ENCODE measurements around the gene RNF215. TPM values are rescaled to one million over a fixed set of nuclear protein-coding genes. Genes with fewer than 3 reads are reported as not detected.

The RNF215 gene
- total and polyA plus RNA-seq, 2 donors (not counting 3 experiments of a cell fraction or from before 2014, with no cell fraction given): 16.7 to 26.9 TPM

DNA sequence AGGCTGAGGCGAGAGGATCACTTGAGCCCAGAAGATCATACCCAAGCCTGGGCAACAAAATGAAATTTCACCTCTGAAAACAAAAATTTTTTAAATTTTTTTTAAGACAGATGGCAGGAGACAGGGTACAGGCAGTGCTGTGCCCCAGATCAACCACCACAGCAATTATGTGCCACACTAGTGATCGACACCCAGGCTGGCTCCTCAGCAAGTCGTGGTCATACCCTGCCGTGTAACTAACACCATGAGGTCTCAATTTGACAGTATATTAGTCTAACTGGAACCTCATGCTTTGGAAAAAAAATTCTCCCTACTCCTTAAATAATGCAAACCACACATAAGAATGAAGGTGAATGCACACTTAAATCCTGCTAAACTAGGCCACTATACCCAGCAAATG is 38.8 kb downstream of the RNF215 start:
- no peak overlapping the region for H3K4me3 ChIP-seq (replicated peaks in 1 of 3; ENCODE audit: insufficient read depth in 1 of 3, low read depth in 1 of 3, low read length in 3 of 3)
- no peaks in the 10 kb centered on the region for H3K9me3 ChIP-seq (replicated peaks; ENCODE audit: control insufficient read depth, insufficient read depth, low read length)
- no peaks in the 10 kb centered on the region for H3K4me1 ChIP-seq (ENCODE audit: control insufficient read depth, extremely low read depth, insufficient read depth, low read length)
- no peaks in the 10 kb centered on the region for H3K9me1 ChIP-seq (replicated peaks; ENCODE audit: control insufficient read depth, extremely low read depth, insufficient read depth, low read length)
- no peak overlapping the region for H3K27ac ChIP-seq (ENCODE audit: insufficient read depth, low read depth, low read length)
- H3K36me3 ChIP-seq (ENCODE audit: control insufficient read depth in 2 of 2, extremely low read depth in 1 of 2, insufficient read depth in 2 of 2, low read length in 2 of 2): peaks cover 41 to 52% of the 10 kb centered on the region in 2 experiments
- ChIA-PET CTCF (no interaction called here), POLR2A (no interaction called here)
- peaks cover 43% of the 10 kb centered on the region for H3K79me2 ChIP-seq (ENCODE audit: control insufficient read depth, insufficient read depth, low read length)
- no TSS peak for BruUV-seq (replicated peaks)
- dilution Hi-C loops (cut with MboI; ENCODE audit: extremely low pct_ligation_motif_present, low sequenced_read_pairs): no loop called here
- FAIRE-seq: no peak
- no peak for TF ChIP-seq JUN (IDR thresholded peaks at IDR 0.05; ENCODE audit: borderline replicate concordance, insufficient read depth, insufficient read length, low read depth)
- no peak for TF ChIP-seq POLR2AphosphoS5 (IDR thresholded peaks at IDR 0.05; ENCODE audit: insufficient read depth, low read depth, low read length)
- TF ChIP-seq GATA2 (IDR thresholded peaks at IDR 0.05; ENCODE audit: insufficient read depth, insufficient read length, low read depth, low read length): no peak
- TF ChIP-seq, protein P1, sequence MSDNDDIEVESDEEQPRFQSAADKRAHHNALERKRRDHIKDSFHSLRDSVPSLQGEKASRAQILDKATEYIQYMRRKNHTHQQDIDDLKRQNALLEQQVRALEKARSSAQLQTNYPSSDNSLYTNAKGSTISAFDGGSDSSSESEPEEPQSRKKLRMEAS (IDR thresholded peaks at IDR 0.05; ENCODE audit: insufficient read depth, insufficient read length): no peak
- TF ChIP-seq POLR2A (IDR thresholded peaks at IDR 0.05; ENCODE audit: low read depth, low read length): no peak
- H4K20me1 ChIP-seq (replicated peaks; ENCODE audit: control insufficient read depth, extremely low read depth, insufficient read depth, low read length): peaks cover 2% of the 10 kb centered on the region
- no peak overlapping the region for H2AFZ ChIP-seq (ENCODE audit: low read depth, low read length)
- intact Hi-C loops (cut with micrococcal nuclease): no loop called here
- no peaks in the 10 kb centered on the region for H3K27me3 ChIP-seq (ENCODE audit: control insufficient read depth in 2 of 2, insufficient read depth in 2 of 2, low read length in 2 of 2)
- no peak for DNase-seq (ENCODE audit: low read depth, low spot score)
- no peak overlapping the region for H3K4me2 ChIP-seq (ENCODE audit: insufficient read depth, low read length)
- no peak overlapping the region for H3K9ac ChIP-seq (replicated peaks; ENCODE audit: extremely low read depth, insufficient read depth, low read length)

DNA sequence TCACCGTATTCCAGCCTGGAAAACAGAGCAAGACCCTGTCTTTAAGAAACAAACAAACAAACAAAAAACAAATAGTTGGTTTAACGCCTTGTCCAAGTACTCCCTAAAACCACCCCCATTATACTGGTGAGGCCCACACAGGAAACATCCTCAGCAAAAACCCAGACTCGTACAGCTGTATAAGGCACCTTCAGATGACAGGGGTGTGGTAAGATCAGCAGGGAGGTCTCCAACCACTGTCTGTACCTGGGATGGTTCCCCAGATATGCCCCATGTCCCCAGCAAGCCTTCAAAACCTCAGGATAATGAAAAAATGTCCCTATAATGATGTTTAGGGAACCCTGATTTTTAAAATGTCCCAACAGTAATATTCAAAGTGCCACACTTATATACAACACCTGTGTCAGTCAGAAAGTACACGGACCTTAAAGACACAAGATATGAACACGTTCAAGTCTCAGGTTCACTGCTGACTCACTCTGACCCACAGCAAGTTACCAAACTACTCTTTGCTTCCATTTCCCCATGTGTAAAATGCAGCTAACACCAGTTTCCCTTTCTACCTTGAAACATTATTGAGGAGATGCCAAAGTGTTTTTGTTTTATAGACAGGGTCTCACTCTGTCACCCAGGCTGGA is 39.8 kb downstream of the RNF215 start:
- Histone ChIP-seq H3K36me3 (ENCODE audit: control insufficient read depth in 2 of 2, extremely low read depth in 1 of 2, insufficient read depth in 2 of 2, low read length in 2 of 2) (peaks cover 43 to 58% of the 10 kb centered on the region in 2 experiments), H3K4me1 (ENCODE audit: control insufficient read depth, extremely low read depth, insufficient read depth, low read length) (no peaks in the 10 kb centered on the region), H3K4me2 (ENCODE audit: insufficient read depth, low read length) (no peak overlapping the region), H3K4me3 (replicated peaks in 1 of 3; ENCODE audit: insufficient read depth in 1 of 3, low read depth in 1 of 3, low read length in 3 of 3) (no peak overlapping the region), H3K9me1 (replicated peaks; ENCODE audit: control insufficient read depth, extremely low read depth, insufficient read depth, low read length) (no peaks in the 10 kb centered on the region), H3K27ac (ENCODE audit: insufficient read depth, low read depth, low read length) (no peak overlapping the region), H3K79me2 (ENCODE audit: control insufficient read depth, insufficient read depth, low read length) (peaks cover 36% of the 10 kb centered on the region), H3K27me3 (ENCODE audit: control insufficient read depth in 2 of 2, insufficient read depth in 2 of 2, low read length in 2 of 2) (no peaks in the 10 kb centered on the region), H3K9me3 (replicated peaks; ENCODE audit: control insufficient read depth, insufficient read depth, low read length) (no peaks in the 10 kb centered on the region), H3K9ac (replicated peaks; ENCODE audit: extremely low read depth, insufficient read depth, low read length) (no peak overlapping the region), H2AFZ (ENCODE audit: low read depth, low read length) (no peak overlapping the region), H4K20me1 (replicated peaks; ENCODE audit: control insufficient read depth, extremely low read depth, insufficient read depth, low read length) (peaks cover 2% of the 10 kb centered on the region)
- no peak for DNase-seq (ENCODE audit: low read depth, low spot score)
- dilution Hi-C loops (cut with MboI; ENCODE audit: extremely low pct_ligation_motif_present, low sequenced_read_pairs) (no loop called here), intact Hi-C loops (cut with micrococcal nuclease) (no loop called here)
- TF ChIP-seq MYC (IDR thresholded peaks at IDR 0.05; ENCODE audit: low read depth, low read length) (no peak), FOS (IDR thresholded peaks at IDR 0.05; ENCODE audit: borderline replicate concordance, insufficient read depth, low read length) (no peak), POLR2A (IDR thresholded peaks at IDR 0.05; ENCODE audit: low read depth, low read length) (no peak), JUN (IDR thresholded peaks at IDR 0.05; ENCODE audit: borderline replicate concordance, insufficient read depth, insufficient read length, low read depth) (no peak), EZH2 (IDR thresholded peaks at IDR 0.05; ENCODE audit: borderline replicate concordance, low read depth, low read length, severe bottlenecking) (no peak), GATA2 (IDR thresholded peaks at IDR 0.05; ENCODE audit: insufficient read depth, insufficient read length, low read depth, low read length) (no peak), POLR2AphosphoS5 (IDR thresholded peaks at IDR 0.05; ENCODE audit: insufficient read depth, low read depth, low read length) (no peak)
- TF ChIP-seq, protein P2, sequence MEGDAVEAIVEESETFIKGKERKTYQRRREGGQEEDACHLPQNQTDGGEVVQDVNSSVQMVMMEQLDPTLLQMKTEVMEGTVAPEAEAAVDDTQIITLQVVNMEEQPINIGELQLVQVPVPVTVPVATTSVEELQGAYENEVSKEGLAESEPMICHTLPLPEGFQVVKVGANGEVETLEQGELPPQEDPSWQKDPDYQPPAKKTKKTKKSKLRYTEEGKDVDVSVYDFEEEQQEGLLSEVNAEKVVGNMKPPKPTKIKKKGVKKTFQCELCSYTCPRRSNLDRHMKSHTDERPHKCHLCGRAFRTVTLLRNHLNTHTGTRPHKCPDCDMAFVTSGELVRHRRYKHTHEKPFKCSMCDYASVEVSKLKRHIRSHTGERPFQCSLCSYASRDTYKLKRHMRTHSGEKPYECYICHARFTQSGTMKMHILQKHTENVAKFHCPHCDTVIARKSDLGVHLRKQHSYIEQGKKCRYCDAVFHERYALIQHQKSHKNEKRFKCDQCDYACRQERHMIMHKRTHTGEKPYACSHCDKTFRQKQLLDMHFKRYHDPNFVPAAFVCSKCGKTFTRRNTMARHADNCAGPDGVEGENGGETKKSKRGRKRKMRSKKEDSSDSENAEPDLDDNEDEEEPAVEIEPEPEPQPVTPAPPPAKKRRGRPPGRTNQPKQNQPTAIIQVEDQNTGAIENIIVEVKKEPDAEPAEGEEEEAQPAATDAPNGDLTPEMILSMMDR (IDR thresholded peaks at IDR 0.05; ENCODE audit: extremely low read depth in 1 of 2, insufficient read depth in 1 of 2, low read depth in 1 of 2, low read length in 2 of 2): no peak
- TF ChIP-seq, protein P1 (IDR thresholded peaks at IDR 0.05; ENCODE audit: insufficient read depth, insufficient read length): no peak
- ChIA-PET POLR2A (no interaction called here), CTCF (no interaction called here)
- no TSS peak for BruUV-seq (replicated peaks)
- FAIRE-seq: peak; percentile 18
